Measurements from ENCODE around the gene SRXN1. TPM values are rescaled to one million over a fixed set of nuclear protein-coding genes. Genes with fewer than 3 reads are reported as not detected.
"Not testable (repeated sequence)": the region's sequence is repeated elsewhere in the genome, so short reads cannot be mapped to it uniquely, and the experiment has no call there.

Gene SRXN1
- total RNA-seq, 4 donors from 2014 or later = 73.4 to 158 (median 133) TPM

DNA sequence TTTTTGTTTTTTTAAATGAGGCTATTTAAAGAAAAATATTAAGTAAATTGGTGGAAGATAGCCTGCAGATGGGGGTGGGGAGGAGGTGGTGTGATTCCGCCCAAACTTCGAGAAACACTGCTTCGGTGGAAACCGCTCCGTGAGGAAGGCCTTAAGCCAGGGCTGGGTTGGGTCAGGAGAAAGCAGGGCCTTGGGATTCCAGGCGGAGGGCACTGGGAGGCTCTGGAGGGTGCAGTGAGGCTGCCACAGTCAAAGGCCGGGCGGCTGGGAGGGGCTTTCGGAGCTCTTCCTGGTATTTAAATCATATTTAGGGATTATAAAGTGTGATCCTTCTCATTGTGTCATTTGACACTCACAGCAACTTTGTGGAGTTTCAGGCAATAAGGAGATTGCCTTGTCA is 44.8 kb upstream of the SRXN1 start:
- no peak for DNase-seq
- H3K36me3 ChIP-seq = no peaks in the 10 kb centered on the region
- intact Hi-C loops (cut with DNase I) = no loop called here
- H3K27me3 ChIP-seq = peaks cover 0 to 57% (median 2%) of the 10 kb centered on the region in 4 donors
- H3K27ac ChIP-seq = no peak overlapping the region
- TF ChIP-seq POLR2A (IDR thresholded peaks at IDR 0.05) = no peak
- TF ChIP-seq, protein P1, sequence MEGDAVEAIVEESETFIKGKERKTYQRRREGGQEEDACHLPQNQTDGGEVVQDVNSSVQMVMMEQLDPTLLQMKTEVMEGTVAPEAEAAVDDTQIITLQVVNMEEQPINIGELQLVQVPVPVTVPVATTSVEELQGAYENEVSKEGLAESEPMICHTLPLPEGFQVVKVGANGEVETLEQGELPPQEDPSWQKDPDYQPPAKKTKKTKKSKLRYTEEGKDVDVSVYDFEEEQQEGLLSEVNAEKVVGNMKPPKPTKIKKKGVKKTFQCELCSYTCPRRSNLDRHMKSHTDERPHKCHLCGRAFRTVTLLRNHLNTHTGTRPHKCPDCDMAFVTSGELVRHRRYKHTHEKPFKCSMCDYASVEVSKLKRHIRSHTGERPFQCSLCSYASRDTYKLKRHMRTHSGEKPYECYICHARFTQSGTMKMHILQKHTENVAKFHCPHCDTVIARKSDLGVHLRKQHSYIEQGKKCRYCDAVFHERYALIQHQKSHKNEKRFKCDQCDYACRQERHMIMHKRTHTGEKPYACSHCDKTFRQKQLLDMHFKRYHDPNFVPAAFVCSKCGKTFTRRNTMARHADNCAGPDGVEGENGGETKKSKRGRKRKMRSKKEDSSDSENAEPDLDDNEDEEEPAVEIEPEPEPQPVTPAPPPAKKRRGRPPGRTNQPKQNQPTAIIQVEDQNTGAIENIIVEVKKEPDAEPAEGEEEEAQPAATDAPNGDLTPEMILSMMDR (IDR thresholded peaks at IDR 0.05) = no peak
- 63 to 71% methylated on average over 8 to 9 of the region's 9 CpGs for WGBS, 2 donors
- H3K9me3 ChIP-seq = no peaks in the 10 kb centered on the region
- no peaks in the 10 kb centered on the region for H3K4me1 ChIP-seq
- no peak overlapping the region for H3K4me3 ChIP-seq

DNA sequence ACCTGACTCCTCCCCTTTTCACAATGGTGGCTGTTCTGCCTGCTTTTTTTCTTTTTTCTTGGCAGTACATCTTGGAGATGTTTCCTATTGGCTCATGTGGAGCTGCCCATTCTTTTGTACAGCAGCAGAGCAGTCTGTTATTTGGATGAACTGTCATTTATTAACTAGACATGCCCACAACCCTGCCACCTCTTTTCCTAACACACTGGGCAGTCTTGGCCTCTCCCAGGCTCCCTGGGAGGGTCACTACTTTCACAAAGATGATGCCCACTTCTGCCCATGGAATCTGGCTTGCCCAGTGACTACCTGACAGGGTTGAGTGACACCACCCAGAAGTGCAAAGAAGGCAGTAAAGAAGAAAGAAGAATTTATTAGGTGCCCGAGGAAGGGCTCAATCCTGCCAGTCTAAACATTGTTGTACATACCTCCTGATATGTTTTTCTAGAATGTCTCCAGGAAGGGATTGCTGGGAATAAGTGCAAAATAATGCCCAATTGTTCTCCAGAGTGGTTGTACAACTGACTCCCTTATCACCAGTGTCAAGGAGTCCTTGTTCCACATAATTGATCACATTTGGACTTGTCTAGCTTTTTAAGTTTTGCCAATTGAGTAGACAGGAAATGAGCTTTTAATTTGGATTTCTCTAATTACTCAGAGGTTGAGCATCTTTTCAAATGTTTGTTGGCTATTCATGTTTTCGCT is 42.3 kb upstream of the SRXN1 start:
- no peak for DNase-seq
- 32 to 42% methylated on average over 2 of the region's 2 CpGs for WGBS, 2 donors
- H3K4me1 ChIP-seq = no peaks in the 10 kb centered on the region
- no peaks in the 10 kb centered on the region for H3K36me3 ChIP-seq
- peaks cover 0 to 52% (median 2%) of the 10 kb centered on the region in 4 donors for H3K27me3 ChIP-seq
- H3K4me3 ChIP-seq = no peak overlapping the region
- TF ChIP-seq, protein P1 (IDR thresholded peaks at IDR 0.05) = no peak
- TF ChIP-seq POLR2A (IDR thresholded peaks at IDR 0.05) = no peak
- H3K9me3 ChIP-seq = no peaks in the 10 kb centered on the region
- intact Hi-C loops (cut with DNase I) = no loop called here
- H3K27ac ChIP-seq = no peak overlapping the region

DNA sequence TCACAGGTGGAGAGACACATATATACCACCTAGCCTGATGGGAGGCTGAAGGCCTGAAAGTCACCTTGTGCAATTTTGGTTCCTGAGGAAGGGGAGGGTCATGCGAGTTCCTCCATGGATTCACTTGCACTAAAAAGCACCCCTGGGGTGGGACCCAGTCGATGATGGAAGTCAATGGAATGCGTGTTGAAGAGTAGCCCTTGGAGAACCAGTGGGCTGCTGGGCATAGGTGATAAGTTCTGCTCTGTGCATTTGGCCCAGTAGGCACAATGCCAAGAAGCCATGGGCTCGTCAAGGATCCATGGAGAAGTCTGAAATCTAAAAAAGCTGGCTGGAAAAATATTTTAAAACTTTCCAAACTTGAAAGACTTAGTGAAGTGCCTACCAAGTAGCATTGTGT is 41.5 kb upstream of the SRXN1 start:
- no peaks in the 10 kb centered on the region for H3K9me3 ChIP-seq
- no peak overlapping the region for H3K4me3 ChIP-seq
- H3K27me3 ChIP-seq = peaks cover 0 to 52% (median 2%) of the 10 kb centered on the region in 4 donors
- TF ChIP-seq, protein P1 (IDR thresholded peaks at IDR 0.05) = no peak
- no peak for TF ChIP-seq POLR2A (IDR thresholded peaks at IDR 0.05)
- no peak for DNase-seq
- no peak overlapping the region for H3K27ac ChIP-seq
- WGBS, 2 donors = 56 to 74% methylated on average over 3 to 4 of the region's 4 CpGs
- H3K36me3 ChIP-seq = no peaks in the 10 kb centered on the region
- intact Hi-C loops (cut with DNase I) = no loop called here
- no peaks in the 10 kb centered on the region for H3K4me1 ChIP-seq

DNA sequence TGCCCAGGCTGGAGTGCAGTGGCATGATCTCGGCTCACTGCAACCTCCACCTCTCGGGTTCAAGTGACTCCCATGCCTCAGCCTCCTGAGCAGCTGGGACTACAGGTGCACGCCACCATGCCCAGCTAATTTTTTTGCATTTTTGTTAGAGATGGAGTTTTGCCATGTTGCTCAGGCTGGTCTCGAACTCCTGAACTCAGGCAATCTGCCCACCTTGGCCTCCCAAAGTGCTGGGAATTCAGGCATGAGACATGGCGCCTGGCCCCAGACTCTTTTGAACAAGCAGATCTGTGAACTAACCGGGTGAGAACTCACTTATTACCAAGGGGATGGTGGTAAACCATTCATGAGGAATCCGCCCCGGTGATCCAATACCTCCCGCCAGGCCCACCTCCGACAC is 40.8 kb upstream of the SRXN1 start:
- H3K27me3 ChIP-seq = peaks cover 0 to 52% (median 2%) of the 10 kb centered on the region in 4 donors
- WGBS, 2 donors = 82 to 94% methylated on average over 9 to 10 of the region's 10 CpGs
- H3K9me3 ChIP-seq; H3K4me1 ChIP-seq; H3K27ac ChIP-seq; H3K36me3 ChIP-seq; DNase-seq; H3K4me3 ChIP-seq; intact Hi-C loops (cut with DNase I): not testable (repeated sequence)

DNA sequence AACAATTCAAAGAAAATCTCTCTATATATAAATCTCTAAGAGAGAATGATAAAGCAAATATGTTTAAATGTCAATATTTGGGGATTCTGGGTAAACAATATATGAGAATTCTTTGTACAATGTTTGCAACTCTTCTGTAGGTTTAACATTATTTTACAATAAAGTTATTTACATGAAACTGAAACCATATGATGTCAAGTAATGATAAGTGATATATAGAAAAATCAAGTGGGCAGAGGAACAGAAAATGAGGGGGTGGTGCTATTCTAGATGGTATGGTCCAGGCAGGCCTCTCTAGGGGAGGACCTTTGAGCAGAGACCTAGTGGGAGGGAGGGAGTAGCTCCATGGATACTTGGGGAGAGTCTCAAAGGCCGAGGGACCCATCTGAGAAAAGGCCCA is 39.0 kb upstream of the SRXN1 start:
- no peaks in the 10 kb centered on the region for H3K36me3 ChIP-seq
- H3K27ac ChIP-seq = no peak overlapping the region
- TF ChIP-seq, protein P1 (IDR thresholded peaks at IDR 0.05) = no peak
- no peak for TF ChIP-seq POLR2A (IDR thresholded peaks at IDR 0.05)
- no peaks in the 10 kb centered on the region for H3K9me3 ChIP-seq
- no peak overlapping the region for H3K4me3 ChIP-seq
- intact Hi-C loops (cut with DNase I) = no loop called here
- no peak for DNase-seq
- H3K4me1 ChIP-seq = no peaks in the 10 kb centered on the region
- 17 to 31% methylated on average over 1 of the region's 1 CpG for WGBS, 2 donors
- peaks cover 0 to 51% (median 0%) of the 10 kb centered on the region in 4 donors for H3K27me3 ChIP-seq
